B cell (primary cell): ENCODE measurements around the gene SLC26A3. TPM values are rescaled to one million over a fixed set of nuclear protein-coding genes. Genes with fewer than 3 reads are reported as not detected.

Experiments used
- ATAC-seq: fragments of 200-7000 bp; cut with Tn5 transposase; one replicate; pipeline ENCODE4 v1.10.0; 2021; ENCODE audit warnings: low read depth, mild to moderate bottlenecking, moderate number of reproducible peaks, moderate library complexity
- CTCF ChIA-PET: fragments of 350-600 bp; sonication (Branson Sonifier 250); formaldehyde crosslinking; loops from one replicate; lab custom pipeline; 2021; ENCODE audit warnings: antibody characterized with exemption, inconsistent platforms; lab: Charles Lee
- POLR2A ChIA-PET: fragments of 350-600 bp; sonication (Branson Sonifier 250); formaldehyde crosslinking; loops from one replicate; lab custom pipeline; 2021; ENCODE audit warnings: antibody characterized with exemption; lab: Charles Lee
- DNase-seq: peaks from one replicate; pipeline ENCODE4 v3.0.0; 2013
- H2AFZ ChIP-seq: 2 replicates; pipeline ENCODE4 v1.6.1; 2012; ENCODE audit warnings: mild to moderate bottlenecking, low read depth, low read length; ENCODE audit not compliant: insufficient read depth, poor library complexity, severe bottlenecking
- H3K27ac ChIP-seq, 2 donors: 1 replicate in 1 of 2; 2 replicates in 1 of 2; pipeline ENCODE4 v1.5.1; 2012 to 2013; ENCODE audit warnings: low read length in 2 of 2, mild to moderate bottlenecking in 2 of 2, moderate library complexity in 1 of 2
- H3K27me3 ChIP-seq, 4 experiments: fragments of 200-600 bp in 1 of 4; sonication (generic) in 1 of 4; replicated peaks in 1 of 4; 1 replicate in 2 of 4; 2 replicates in 2 of 4; pipeline versions ENCODE4 v1.6.1 to v1.7.0; 2013 to 2016; ENCODE audit warnings: low read length in 3 of 4, mild to moderate bottlenecking in 2 of 4, mixed read lengths in 1 of 4, moderate library complexity in 1 of 4; ENCODE audit not compliant: insufficient read depth in 4 of 4, control insufficient read depth in 3 of 4; ENCODE audit errors: control extremely low read depth in 1 of 4
- H3K36me3 ChIP-seq, 2 experiments: replicated peaks in 1 of 2; 1 replicate in 1 of 2; 2 replicates in 1 of 2; pipeline versions ENCODE4 v1.6.1 to v1.7.1; 2013; ENCODE audit warnings: low read length in 1 of 2; ENCODE audit not compliant: insufficient read depth in 2 of 2, control insufficient read depth in 1 of 2; ENCODE audit errors: control extremely low read depth in 1 of 2, extremely low read depth in 1 of 2
- H3K4me1 ChIP-seq, 2 donors: fragments of 200-600 bp in 1 of 2; sonication (generic) in 1 of 2; 1 replicate in 1 of 2; 2 replicates in 1 of 2; pipeline versions ENCODE4 v1.5.1 to v1.6.1; 2013 to 2017; ENCODE audit warnings: low read length in 2 of 2; ENCODE audit not compliant: control insufficient read depth in 2 of 2, insufficient read depth in 2 of 2
- H3K4me2 ChIP-seq: replicated peaks from 2 replicates; pipeline ENCODE3; 2012; ENCODE audit warnings: mild to moderate bottlenecking, low read depth, low read length; ENCODE audit not compliant: poor library complexity, severe bottlenecking
- H3K4me3 ChIP-seq, 5 experiments: fragments of 200-600 bp in 1 of 5; sonication (generic) in 1 of 5; 1 replicate in 3 of 5; 2 replicates in 2 of 5; pipeline versions ENCODE4 v1.5.1 to v1.7.0; 2011 to 2016; ENCODE audit warnings: low read length in 4 of 5, mild to moderate bottlenecking in 4 of 5, low read depth in 2 of 5, control low read depth in 1 of 5, moderate library complexity in 1 of 5; ENCODE audit not compliant: insufficient read depth in 1 of 5; ENCODE audit errors: control extremely low read depth in 1 of 5, extremely low read depth in 1 of 5
- H3K79me2 ChIP-seq: fragments of 200-600 bp; sonication (generic); one replicate; pipeline ENCODE4 v1.6.0; 2016; ENCODE audit warnings: low read length; ENCODE audit not compliant: control insufficient read depth, insufficient read depth
- H3K9ac ChIP-seq: fragments of 200-600 bp; sonication (generic); 2 replicates; pipeline ENCODE4 v1.6.1; 2017; ENCODE audit warnings: mild to moderate bottlenecking, low read length, moderate library complexity
- H3K9me3 ChIP-seq, 3 donors: one replicate each; pipeline versions ENCODE4 v1.6.1 to v1.7.1; 2013; ENCODE audit warnings: low read length in 2 of 3; ENCODE audit not compliant: control insufficient read depth in 2 of 3, insufficient read depth in 1 of 3; ENCODE audit errors: control extremely low read depth in 1 of 3
- H4K20me1 ChIP-seq: 2 replicates; pipeline ENCODE4 v1.6.0; 2012; ENCODE audit warnings: mild to moderate bottlenecking, low read length; ENCODE audit not compliant: insufficient read depth, control insufficient read depth, poor library complexity, severe bottlenecking
- H3K27ac Mint-ChIP-seq: one replicate; pipeline ENCODE4 v1.8.0; 2021; ENCODE audit warnings: mixed read lengths
- H3K27me3 Mint-ChIP-seq: one replicate; pipeline ENCODE4 v1.8.0; 2021; ENCODE audit warnings: mixed read lengths
- H3K4me1 Mint-ChIP-seq: one replicate; pipeline ENCODE4 v1.8.0; 2021; ENCODE audit warnings: mixed read lengths
- H3K4me3 Mint-ChIP-seq: one replicate; pipeline ENCODE4 v1.8.0; 2021; ENCODE audit warnings: mixed read lengths
- H3K9me3 Mint-ChIP-seq: one replicate; pipeline ENCODE4 v1.8.0; 2022; ENCODE audit warnings: mixed read lengths; ENCODE audit not compliant: insufficient read depth
- EZH2 ChIP-seq: IDR thresholded peaks from 2 replicates; pipeline ENCODE4 v1.6.1; 2012; ENCODE audit warnings: borderline replicate concordance, low read depth, mild to moderate bottlenecking, moderate library complexity, low read length; ENCODE audit not compliant: insufficient read depth, poor library complexity, severe bottlenecking
- WGBS: methylation state at CpG from one replicate; pipeline ENCODE4 v1.1.5; 2013; ENCODE audit warnings: missing lambda C conversion rate; ENCODE audit not compliant: insufficient coverage; 5-methylcytosine and 5-hydroxymethylcytosine counted together
- intact Hi-C: fragments of 100-400 bp; cut with micrococcal nuclease; formaldehyde crosslinking; loops from one replicate; pipeline ENCODE4 v1.10.0; 2022
- polyA plus RNA-seq: library from polyadenylated mRNA; depleted of rRNA; stranded (reverse); fragments of >200 nt; gene quantifications from 2 replicates; pipeline ENCODE4 v1.2.3, GENCODE V29; 2012
- total RNA-seq, 2 donors: library from RNA; stranded (reverse); fragments of 120-200 nt in 1 of 2; gene quantifications; 1 replicate in 1 of 2; 2 replicates in 1 of 2; pipeline versions ENCODE4 v1.2.3 to v1.2.4, GENCODE V29; 2013 to 2022
- TF ChIP-seq, protein P1 (sequence below): fragments of 200-600 bp; IDR thresholded peaks from one replicate; pipeline ENCODE4 v1.8.0; 2022; ENCODE audit warnings: antibody characterized with exemption, mild to moderate bottlenecking

Gene SLC26A3
- total and polyA plus RNA-seq, 2 donors (not counting 1 experiment from before 2014, with no cell fraction given): not detected

DNA sequence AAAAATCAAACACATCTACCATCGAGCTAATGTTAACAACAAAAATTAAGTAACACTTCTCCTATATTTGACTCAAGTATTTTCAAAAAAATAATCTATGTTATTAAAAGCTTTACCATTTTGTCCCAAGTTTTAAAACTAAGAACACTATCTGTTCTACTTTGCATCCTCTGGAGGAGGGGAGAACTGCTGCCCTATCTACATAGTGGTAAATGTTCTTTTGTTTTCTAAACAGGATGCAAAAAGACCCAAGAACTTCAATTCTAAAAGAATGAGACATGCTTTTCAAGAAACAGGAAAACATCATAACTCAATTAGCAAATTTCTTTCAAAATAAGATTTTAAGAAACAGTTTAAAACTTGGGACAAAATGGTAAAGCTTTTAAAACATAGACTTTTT is 14.8 kb downstream of the SLC26A3 start:
- peaks cover 1% of the 10 kb centered on the region for H3K4me1 Mint-ChIP-seq
- ATAC-seq (no peak), DNase-seq (no peak)
- no peaks in the 10 kb centered on the region for H3K79me2 ChIP-seq
- intact Hi-C loops: no loop called here
- POLR2A ChIA-PET: no interaction called here
- no peak overlapping the region for H3K4me3 ChIP-seq
- no peaks in the 10 kb centered on the region for H3K9me3 ChIP-seq
- H2AFZ ChIP-seq: no peak overlapping the region
- H3K27ac ChIP-seq: no peak overlapping the region
- H3K27me3 Mint-ChIP-seq: peaks cover 12% of the 10 kb centered on the region
- no peaks in the 10 kb centered on the region for H3K27me3 ChIP-seq
- H3K9me3 Mint-ChIP-seq: no peaks in the 10 kb centered on the region
- no peak overlapping the region for H3K9ac ChIP-seq
- H3K4me1 ChIP-seq: no peaks in the 10 kb centered on the region
- H3K4me3 Mint-ChIP-seq: no peak overlapping the region
- no CpG with 5 or more reads among the region's 1 CpG for WGBS
- no peaks in the 10 kb centered on the region for H3K36me3 ChIP-seq
- H3K4me2 ChIP-seq: no peak overlapping the region
- no peak overlapping the region for H3K27ac Mint-ChIP-seq
- no peak for TF ChIP-seq EZH2
- TF ChIP-seq, protein P1, sequence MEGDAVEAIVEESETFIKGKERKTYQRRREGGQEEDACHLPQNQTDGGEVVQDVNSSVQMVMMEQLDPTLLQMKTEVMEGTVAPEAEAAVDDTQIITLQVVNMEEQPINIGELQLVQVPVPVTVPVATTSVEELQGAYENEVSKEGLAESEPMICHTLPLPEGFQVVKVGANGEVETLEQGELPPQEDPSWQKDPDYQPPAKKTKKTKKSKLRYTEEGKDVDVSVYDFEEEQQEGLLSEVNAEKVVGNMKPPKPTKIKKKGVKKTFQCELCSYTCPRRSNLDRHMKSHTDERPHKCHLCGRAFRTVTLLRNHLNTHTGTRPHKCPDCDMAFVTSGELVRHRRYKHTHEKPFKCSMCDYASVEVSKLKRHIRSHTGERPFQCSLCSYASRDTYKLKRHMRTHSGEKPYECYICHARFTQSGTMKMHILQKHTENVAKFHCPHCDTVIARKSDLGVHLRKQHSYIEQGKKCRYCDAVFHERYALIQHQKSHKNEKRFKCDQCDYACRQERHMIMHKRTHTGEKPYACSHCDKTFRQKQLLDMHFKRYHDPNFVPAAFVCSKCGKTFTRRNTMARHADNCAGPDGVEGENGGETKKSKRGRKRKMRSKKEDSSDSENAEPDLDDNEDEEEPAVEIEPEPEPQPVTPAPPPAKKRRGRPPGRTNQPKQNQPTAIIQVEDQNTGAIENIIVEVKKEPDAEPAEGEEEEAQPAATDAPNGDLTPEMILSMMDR: no peak
- no peaks in the 10 kb centered on the region for H4K20me1 ChIP-seq
- CTCF ChIA-PET: no interaction called here

DNA sequence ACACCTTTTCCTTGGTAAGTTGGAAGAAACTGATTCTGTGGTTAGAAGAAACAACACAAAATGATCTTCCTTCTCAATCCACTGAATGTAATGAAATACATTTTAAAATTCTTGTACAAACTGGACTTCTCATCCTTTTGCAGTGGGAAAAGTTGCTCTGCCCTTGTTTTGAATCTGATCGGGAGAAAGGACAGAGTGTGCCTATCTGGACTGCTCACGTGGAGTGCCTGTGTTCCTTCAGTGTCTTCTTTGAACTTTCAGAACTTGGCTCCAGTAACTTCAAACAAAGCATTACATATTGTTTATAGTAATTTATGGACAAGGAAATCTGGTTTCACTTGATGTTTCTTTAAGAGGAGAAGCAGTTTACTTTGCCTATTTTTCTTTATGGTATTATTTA is 17.1 kb downstream of the SLC26A3 start:
- no peak overlapping the region for H3K4me3 ChIP-seq
- intact Hi-C loops: no loop called here
- ChIA-PET POLR2A (no interaction called here), CTCF (no interaction called here)
- H3K36me3 ChIP-seq: no peaks in the 10 kb centered on the region
- H3K4me2 ChIP-seq: no peak overlapping the region
- H3K4me1 ChIP-seq: no peaks in the 10 kb centered on the region
- no peak overlapping the region for H3K9ac ChIP-seq
- WGBS: no CpG with 5 or more reads among the region's 2 CpGs
- TF ChIP-seq, protein P1: no peak
- TF ChIP-seq EZH2: no peak
- H3K27ac ChIP-seq: no peak overlapping the region
- no peaks in the 10 kb centered on the region for H3K79me2 ChIP-seq
- H3K4me1 Mint-ChIP-seq: peaks cover 1% of the 10 kb centered on the region
- ATAC-seq (no peak), DNase-seq (no peak)
- H4K20me1 ChIP-seq: no peaks in the 10 kb centered on the region
- no peaks in the 10 kb centered on the region for H3K27me3 ChIP-seq
- H2AFZ ChIP-seq: no peak overlapping the region
- H3K27me3 Mint-ChIP-seq: peaks cover 11% of the 10 kb centered on the region
- H3K9me3 ChIP-seq: no peaks in the 10 kb centered on the region
- no peak overlapping the region for H3K4me3 Mint-ChIP-seq
- no peaks in the 10 kb centered on the region for H3K9me3 Mint-ChIP-seq
- no peak overlapping the region for H3K27ac Mint-ChIP-seq
